OCI-LY7 (cell line): ENCODE data around the gene TTLL9. TPM values are rescaled to one million over a fixed set of nuclear protein-coding genes. Genes with fewer than 3 reads are reported as not detected.

Experiments used
- Bru-seq: library from RNA; stranded (reverse); fragments of 400-500 nt; gene quantifications from one replicate; lab custom pipeline; 2021; lab: Mats Ljungman, UMichigan
- BruChase-seq, 2 experiments: library from RNA; stranded (reverse); fragments of 400-500 nt; gene quantifications; one replicate each; lab custom pipeline; 2021; lab: Mats Ljungman, UMichigan
- BruUV-seq: library from RNA; stranded (reverse); fragments of 400-500 nt; replicated peaks from 2 replicates; lab custom pipeline; 2021; lab: Mats Ljungman, UMichigan
- CTCF ChIA-PET: fragments of 300-600 bp; sonication (Branson Sonifier 250); formaldehyde crosslinking; loops from one replicate; lab custom pipeline; 2022; ENCODE audit warnings: antibody characterized with exemption; ENCODE audit not compliant: unreplicated experiment; lab: Charles Lee
- POLR2A ChIA-PET: fragments of 300-600 bp; sonication (Branson Sonifier 250); formaldehyde crosslinking; loops from one replicate; lab custom pipeline; 2022; ENCODE audit warnings: antibody characterized with exemption; lab: Charles Lee
- DNase-seq: peaks from one replicate; pipeline ENCODE4 v3.0.0-alpha.2; 2015; ENCODE audit warnings: low spot score
- H2AFZ ChIP-seq: fragments of 200-600 bp; sonication (generic), shearing (Covaris generic); 2 replicates; pipeline ENCODE4 v1.6.1; 2014; ENCODE audit warnings: mild to moderate bottlenecking, antibody characterized with exemption, low read length, moderate library complexity
- H3K27ac ChIP-seq: fragments of 200-600 bp; sonication (generic); 2 replicates; pipeline ENCODE4 v1.5.1; 2014; ENCODE audit warnings: mixed run types, low read depth, mild to moderate bottlenecking, moderate library complexity, low read length, inconsistent platforms; ENCODE audit not compliant: poor library complexity, severe bottlenecking
- H3K36me3 ChIP-seq: fragments of 200-600 bp; sonication (generic); 2 replicates; pipeline ENCODE4 v1.6.1; 2014; ENCODE audit warnings: mild to moderate bottlenecking, antibody characterized with exemption, low read length, moderate library complexity, mixed read lengths; ENCODE audit not compliant: insufficient read depth
- H3K4me1 ChIP-seq: fragments of 200-600 bp; sonication (generic); 2 replicates; pipeline ENCODE4 v1.5.1; 2014; ENCODE audit warnings: mild to moderate bottlenecking, low read length; ENCODE audit not compliant: insufficient read depth, poor library complexity, severe bottlenecking
- H3K4me2 ChIP-seq: fragments of 200-600 bp; sonication (generic); 2 replicates; pipeline ENCODE4 v1.6.1; 2014; ENCODE audit warnings: mild to moderate bottlenecking, low read length
- H3K4me3 ChIP-seq: fragments of 200-600 bp; sonication (generic); 2 replicates; pipeline ENCODE4 v1.5.1; 2014; ENCODE audit warnings: mild to moderate bottlenecking, low read depth, low read length; ENCODE audit not compliant: poor library complexity, severe bottlenecking
- H3K79me2 ChIP-seq: fragments of 200-600 bp; sonication (generic); 2 replicates; pipeline ENCODE4 v1.6.1; 2016; ENCODE audit warnings: low read depth, mild to moderate bottlenecking, low read length, moderate library complexity, mixed read lengths; ENCODE audit not compliant: insufficient read depth
- H3K9me2 ChIP-seq: fragments of 200-600 bp; sonication (generic); 2 replicates; pipeline ENCODE4 v1.6.1; 2016; ENCODE audit warnings: mild to moderate bottlenecking, low read length, mixed read lengths; ENCODE audit not compliant: insufficient read depth
- H3K9me3 ChIP-seq: fragments of 200-600 bp; sonication (generic); 2 replicates; pipeline ENCODE4 v1.6.1; 2014; ENCODE audit warnings: mild to moderate bottlenecking, mixed run types, low read length, mixed read lengths
- H4K20me1 ChIP-seq: fragments of 200-600 bp; sonication (generic); 2 replicates; pipeline ENCODE4 v1.6.1; 2014; ENCODE audit warnings: mild to moderate bottlenecking, antibody characterized with exemption, low read length, moderate library complexity, mixed read lengths; ENCODE audit not compliant: insufficient read depth
- CTCF ChIP-seq: fragments of 200-600 bp; sonication (generic); conservative IDR thresholded peaks from 2 replicates; pipeline ENCODE4 v1.5.1; 2014; ENCODE audit warnings: mild to moderate bottlenecking, antibody characterized with exemption, low read length, moderate library complexity, mixed read lengths
- EZH2phosphoT487 ChIP-seq: fragments of 200-600 bp; sonication (generic); IDR thresholded peaks from 2 replicates; pipeline ENCODE4 v1.6.1; 2018; ENCODE audit warnings: low read depth, borderline replicate concordance, mild to moderate bottlenecking, mixed run types, antibody characterized with exemption, low read length, moderate library complexity, mixed read lengths
- intact Hi-C: fragments of 100-400 bp; cut with micrococcal nuclease; formaldehyde crosslinking; loops from one replicate; pipeline ENCODE4 v1.10.0; 2022; ENCODE audit not compliant: unreplicated experiment
- long read RNA-seq: library from polyadenylated mRNA; stranded (forward); transcript quantifications from one replicate; pipeline ENCODE4 v2.0.0, GENCODE V29; 2022
- total RNA-seq, 2 experiments: library from RNA; depleted of rRNA in 1 of 2; stranded (reverse); fragments of >200 nt in 1 of 2; shearing (Covaris generic) in 1 of 2; gene quantifications; 2 replicates each; pipeline ENCODE4 v1.2.3, GENCODE V29; 2014 to 2022

Gene TTLL9
- total RNA-seq (2014; rRNA removed; shearing (Covaris generic)), result not detected in 2 replicates
- not detected in 2 replicates for total RNA-seq (2022)
- percentile 8 among the genes with signal in this experiment for Bru-seq, nascent RNA
- BruChase-seq, experiment 1, labeled RNA remaining after a 6-hour chase, result percentile 11 among the genes with signal in this experiment
- BruChase-seq, experiment 2, labeled RNA remaining after a 2-hour chase, result percentile 11 among the genes with signal in this experiment
- long read RNA-seq, result 0 reads

GRCh38 chr20:31869942-31870725 lies at the start of gene TTLL9, which contains the start of gene DUSP15:
Gene TTLL9, plus strand, starts transcription at chr20:31870634. Its CDS starts 493 bp downstream, at chr20:31871127.
Gene DUSP15, minus strand, starts transcription at chr20:31870527. Its CDS starts 190 bp downstream, at chr20:31870337.
- no peak for TF ChIP-seq CTCF
- no peak for TF ChIP-seq EZH2phosphoT487
- DNase-seq, result no peak
- Histone ChIP-seq H4K20me1 (no peaks in the 10 kb centered on the region), H3K4me1 (no peaks in the 10 kb centered on the region), H3K27ac (no peak within 1 kb of the TSS), H3K79me2 (no peaks in the 10 kb centered on the region), H3K36me3 (no peaks in the 10 kb centered on the region), H3K4me2 (no peak within 1 kb of the TSS), H3K4me3 (no peak within 1 kb of the TSS), H3K9me2 (no peaks in the 10 kb centered on the region), H2AFZ (no peak within 1 kb of the TSS), H3K9me3 (no peaks in the 10 kb centered on the region)
- intact Hi-C loops, result no loop called here
- CTCF ChIA-PET, result no interaction called here
- POLR2A ChIA-PET, result no interaction called here
- no TSS peak for BruUV-seq

- DNase-seq, result no peak
- Histone ChIP-seq H3K4me3 (no peak overlapping the region), H3K9me3 (no peaks in the 10 kb centered on the region), H3K4me1 (no peaks in the 10 kb centered on the region), H3K79me2 (no peaks in the 10 kb centered on the region), H3K27ac (no peak overlapping the region), H2AFZ (no peak overlapping the region), H3K4me2 (no peak overlapping the region), H3K9me2 (no peaks in the 10 kb centered on the region), H4K20me1 (no peaks in the 10 kb centered on the region), H3K36me3 (no peaks in the 10 kb centered on the region)
- intact Hi-C loops, result loop anchor here (10.0 kb wide), 1 partner anchor 633 kb away; no protein-coding TSS in a partner anchor
- POLR2A ChIA-PET, result no interaction called here
- CTCF ChIA-PET, result no interaction called here
- TF ChIP-seq EZH2phosphoT487, result no peak
- TF ChIP-seq CTCF, result no peak
- BruUV-seq, result no TSS peak
These were observed 49.0 kb upstream of the TTLL9 start for GRCh38 chr20:31821427-31821826.
